Activated CD4-positive, alpha-beta T cell treated with anti-CD3 and anti-CD28 coated beads for 1 hour (primary cell): Measurements from ENCODE around the gene ELL.

Experiments used
- DNase-seq: peaks from one replicate; pipeline ENCODE4 v3.0.0-alpha.2; 2020

Gene ELL

GRCh38 chr19:18442941-18443340 is 78.9 kb downstream of the ELL start:
- DNase-seq = no peak

GRCh38 chr19:18441804-18442788 is 79.8 kb downstream of the ELL start:
- no peak for DNase-seq

DNA sequence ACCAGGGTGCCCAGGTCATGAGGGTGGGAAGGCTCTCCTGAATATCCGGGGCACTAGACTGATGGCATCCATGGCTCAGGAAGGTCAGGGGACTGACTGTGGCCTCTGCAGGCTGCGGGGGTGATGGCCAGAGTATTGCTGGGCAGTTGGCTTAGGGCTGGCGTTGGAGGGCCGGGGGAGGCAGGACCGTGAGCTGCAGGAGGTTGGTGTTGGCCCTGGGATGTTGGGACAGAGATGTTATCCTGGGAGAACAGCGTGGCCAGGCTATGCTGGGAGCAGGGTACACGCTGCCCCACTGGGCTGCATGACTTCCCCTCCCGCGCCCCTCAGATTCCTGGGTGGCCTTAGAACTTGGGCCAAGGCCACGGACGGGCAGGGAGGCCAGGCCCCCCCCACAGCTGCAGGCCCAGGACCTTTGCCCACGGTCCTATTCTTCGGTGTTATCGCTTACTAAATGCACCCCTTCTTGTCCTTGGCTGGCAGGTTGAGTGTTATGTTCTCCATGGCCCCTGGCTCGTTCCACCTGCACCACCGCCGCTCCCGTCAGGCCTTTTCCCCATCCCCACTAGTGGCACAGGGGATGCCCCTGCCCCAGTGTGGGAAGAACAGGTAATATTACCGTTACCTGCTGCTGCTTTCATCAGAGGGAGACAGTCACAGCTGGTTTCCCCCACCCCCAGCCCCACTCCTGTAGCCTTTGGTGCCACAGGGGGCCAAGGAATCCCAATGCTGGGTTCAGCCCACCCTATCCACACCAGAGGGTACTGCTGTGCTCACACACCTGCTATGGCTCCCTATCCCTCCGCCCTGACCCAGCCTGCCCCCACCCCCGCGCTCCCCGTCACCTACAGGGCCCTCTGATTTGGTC is 80.7 kb downstream of the ELL start:
- DNase-seq = no peak

DNA sequence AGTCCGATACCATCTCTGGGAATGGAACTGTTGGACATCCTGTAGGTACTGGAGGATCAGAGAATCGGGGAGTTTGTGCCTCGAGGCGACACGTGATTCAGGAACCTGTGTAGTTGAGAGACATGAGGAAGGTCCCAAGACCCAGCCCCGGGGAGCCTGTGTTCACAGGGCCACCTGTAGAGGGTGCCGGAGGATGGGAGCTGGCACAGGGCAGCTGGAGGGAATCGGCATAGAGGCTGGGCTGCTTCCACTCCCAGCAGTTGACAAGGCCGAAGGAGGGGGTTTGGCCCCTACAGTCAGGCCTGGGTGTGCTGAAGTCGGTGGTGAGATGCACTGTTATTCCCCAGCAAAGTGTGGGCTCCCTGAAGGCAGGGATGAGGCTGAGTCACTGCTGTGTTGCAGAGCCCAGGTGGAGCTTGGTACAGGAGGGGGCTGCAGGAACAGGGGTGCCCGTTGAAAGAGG is 81.4 kb downstream of the ELL start:
- no peak for DNase-seq

GRCh38 chr19:18439910-18440237 is 82.0 kb downstream of the ELL start:
- DNase-seq = no peak

DNA sequence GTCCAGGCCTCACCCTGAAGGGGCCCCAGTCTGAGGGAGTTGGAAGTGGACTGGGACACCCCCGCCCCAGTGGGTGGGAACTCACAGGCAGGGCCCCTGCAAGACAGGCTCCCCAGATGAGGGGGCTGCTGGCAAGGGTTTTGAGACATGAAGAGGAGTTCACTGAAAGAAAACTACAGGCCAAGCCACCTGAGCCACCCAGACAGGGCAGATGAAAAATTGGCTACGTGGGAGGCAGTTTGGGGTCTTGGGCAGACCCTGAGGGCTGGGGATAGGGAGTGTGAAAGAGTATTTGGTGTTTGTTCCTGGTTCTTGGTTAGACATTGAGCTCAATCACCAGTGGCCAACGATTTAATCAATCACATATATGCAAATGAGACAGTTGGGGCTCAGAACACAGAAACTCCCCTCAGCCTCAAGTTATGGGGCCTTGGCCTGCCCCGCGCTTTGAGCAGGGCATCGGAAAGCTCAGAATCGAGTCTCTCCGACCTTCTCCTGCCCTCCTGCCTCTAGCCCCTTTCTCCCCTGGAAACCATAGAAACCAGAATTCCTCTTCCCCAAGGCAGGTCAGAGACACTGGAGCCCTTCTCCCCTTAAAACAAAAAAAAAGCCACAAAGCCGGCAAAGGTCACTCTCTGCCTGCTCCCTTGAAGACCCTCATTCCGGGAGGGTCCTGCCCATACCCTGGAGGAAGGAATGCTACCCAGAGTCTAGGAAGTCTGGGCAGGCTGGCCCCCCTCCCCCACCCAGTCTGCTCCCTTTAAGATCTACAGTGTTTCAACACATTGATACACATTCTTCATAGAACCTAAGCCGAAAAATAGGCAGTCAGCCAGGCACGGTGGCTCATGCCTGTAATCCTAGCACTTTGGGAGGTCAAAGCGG is 82.6 kb downstream of the ELL start:
- no peak for DNase-seq

DNA sequence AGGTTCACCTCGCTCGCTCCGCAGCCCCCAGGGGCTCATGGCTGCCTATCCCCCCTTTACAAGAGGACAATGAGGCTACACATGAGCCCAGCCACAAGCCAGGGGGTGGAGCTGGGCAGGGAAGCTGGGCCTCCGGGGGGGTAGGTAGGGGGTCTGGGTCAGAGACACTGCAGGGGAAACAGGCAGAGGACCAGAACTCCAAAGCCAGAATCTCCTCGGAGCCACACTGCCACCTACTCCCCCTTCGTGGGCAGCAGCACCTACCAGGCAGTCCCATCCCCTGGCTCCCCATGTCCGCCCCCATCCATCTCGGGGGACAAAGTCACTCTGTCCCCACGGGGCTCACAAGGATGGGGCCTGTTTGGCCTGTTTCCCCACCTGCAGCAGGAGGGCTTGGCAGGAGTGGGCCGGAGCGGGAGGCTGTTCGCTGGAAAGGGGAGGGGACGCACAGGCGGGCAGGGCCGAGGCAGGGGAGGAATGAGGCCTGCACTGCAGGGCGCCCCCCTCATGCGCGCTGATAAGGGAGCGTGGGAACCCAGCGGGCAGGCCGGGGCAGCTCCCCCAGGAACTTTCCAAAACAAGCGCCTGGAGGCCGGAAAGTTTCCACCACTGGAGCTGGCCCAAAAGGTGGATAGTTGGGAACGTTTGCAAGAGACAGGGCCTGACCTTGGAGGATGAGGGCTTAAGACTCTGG is 83.4 kb downstream of the ELL start:
- no peak for DNase-seq

GRCh38 chr19:18437491-18438330 is 84.2 kb downstream of the ELL start, which contains the start of gene ISYNA1:
ISYNA1 (minus strand) TSS chr19:18438133; CDS start chr19:18437979, 154 bp downstream.
- DNase-seq = no peak

DNA sequence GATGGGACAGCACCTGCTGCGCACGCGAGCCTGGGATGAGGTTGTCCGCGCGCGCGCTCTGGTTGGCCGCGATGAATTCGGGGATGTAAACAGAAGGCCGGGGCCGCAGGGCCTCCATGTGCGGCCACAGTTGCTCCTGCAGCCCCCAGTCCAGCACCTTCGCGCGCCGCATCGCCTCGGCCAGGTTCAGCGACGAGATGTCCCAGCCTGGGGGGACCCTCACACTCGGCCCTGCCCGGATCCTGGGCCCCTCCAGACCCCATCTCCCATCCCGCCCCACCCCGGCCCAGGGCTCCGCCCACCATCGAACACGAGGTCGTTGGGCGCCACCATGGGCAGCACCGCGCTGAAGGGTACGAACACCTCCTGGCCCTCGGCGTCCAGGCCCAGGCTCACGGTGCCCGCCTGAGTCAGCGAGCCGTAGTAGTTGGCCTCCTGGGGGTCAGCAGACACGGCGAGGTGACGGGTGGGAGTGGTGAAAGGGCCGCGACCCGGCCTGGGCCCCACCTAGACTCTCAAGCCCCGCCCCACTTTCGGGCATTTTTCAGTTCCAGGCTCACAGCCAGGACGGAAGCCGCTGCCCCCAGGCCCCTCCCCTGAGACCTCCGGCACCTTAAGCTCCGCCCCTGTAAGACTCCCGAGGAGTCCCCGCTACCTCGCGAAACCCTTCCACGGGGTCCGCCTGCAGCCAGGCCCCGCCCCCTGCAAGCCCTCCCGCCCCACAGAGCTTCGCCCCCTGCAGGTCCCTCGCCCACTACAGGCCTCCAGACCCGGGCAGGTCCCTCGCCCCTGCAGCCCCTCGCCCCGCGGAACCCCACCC is 85.0 kb downstream of the ELL start:
- DNase-seq = peak; percentile 60

GRCh38 chr19:18435842-18436670 is 85.8 kb downstream of the ELL start:
- DNase-seq = no peak

DNA sequence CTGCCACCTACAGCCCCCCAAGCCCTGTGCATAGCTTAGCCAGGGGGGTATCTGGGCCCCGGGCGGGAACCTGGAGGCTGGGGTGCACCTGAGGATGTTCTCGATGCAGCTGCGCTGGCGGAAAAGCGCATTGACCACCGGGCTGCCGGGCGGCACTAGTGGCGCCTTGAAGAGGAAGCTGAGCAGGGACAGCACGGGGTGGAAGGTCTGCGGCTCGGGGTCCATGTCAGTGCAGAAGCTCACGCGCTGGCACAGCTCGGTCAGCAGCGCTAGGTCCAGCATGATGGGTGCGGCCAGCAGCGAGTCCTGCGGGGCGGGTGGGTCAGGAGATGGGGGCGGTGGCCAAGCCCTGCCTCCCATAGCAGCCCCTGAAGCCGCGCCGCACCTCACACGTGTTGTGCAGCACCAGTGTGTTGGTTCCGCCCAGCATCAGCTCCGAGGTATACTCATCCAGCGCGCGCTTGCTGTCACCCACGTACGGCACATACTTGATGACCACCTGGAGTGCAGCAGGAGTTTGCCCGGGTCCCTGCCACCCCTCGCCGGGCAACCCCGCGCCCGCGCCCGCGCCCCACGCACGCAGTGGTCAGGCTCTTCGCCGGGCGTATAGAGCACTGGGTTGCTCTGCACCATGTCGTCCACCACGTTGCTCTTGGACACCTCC is 86.6 kb downstream of the ELL start:
- no peak for DNase-seq

DNA sequence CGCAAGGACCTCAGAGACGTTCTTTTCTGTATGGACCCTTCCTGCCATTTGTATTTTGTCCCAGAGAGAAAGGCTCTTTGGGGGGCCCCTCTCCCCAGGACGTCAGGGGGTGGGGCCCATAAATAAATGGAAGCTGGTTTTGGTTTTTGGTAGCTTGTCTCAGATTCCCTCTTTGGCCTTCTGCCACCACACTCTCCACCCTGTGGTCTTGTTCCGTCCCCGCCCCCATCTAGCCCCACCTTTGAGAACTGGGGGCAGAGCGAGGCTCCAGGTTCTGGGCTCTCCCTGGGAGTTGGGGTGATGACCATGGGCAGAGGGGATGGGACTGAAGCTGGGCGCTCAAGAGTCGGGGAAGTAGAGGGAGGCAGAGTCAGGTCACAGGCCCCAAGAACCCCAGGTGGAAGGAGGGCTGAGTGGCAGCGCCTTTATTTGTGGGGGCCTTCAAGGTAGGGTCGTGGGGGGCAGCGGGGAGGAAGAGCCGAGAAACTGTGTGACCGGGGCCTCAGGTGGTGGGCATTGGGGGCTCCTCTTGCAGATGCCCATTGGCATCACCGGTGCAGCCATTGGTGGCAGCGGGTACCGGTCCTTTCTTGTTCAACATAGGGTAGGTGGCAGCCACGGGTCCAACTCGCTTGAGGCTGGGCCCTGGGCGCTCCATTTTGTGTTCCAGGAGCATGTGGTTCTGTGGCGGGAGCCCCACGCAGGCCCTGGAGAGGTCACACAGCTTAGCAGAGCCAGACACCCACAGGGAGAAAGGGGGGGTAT is 87.3 kb downstream of the ELL start:
- no peak for DNase-seq

GRCh38 chr19:18433735-18434398 is 88.0 kb downstream of the ELL start:
- no peak for DNase-seq

GRCh38 chr19:18433015-18433691 is 88.7 kb downstream of the ELL start:
- DNase-seq = peak; percentile 40

GRCh38 chr19:18432275-18433014 is 89.4 kb downstream of the ELL start:
- DNase-seq = no peak
